ENCODE measurements around the gene ADAMTS1. TPM values are rescaled to one million over a fixed set of nuclear protein-coding genes. Genes with fewer than 3 reads are reported as not detected.

Gene ADAMTS1
- polyA plus RNA-seq, 3 donors: 90.6 to 124 (median 110) TPM

DNA sequence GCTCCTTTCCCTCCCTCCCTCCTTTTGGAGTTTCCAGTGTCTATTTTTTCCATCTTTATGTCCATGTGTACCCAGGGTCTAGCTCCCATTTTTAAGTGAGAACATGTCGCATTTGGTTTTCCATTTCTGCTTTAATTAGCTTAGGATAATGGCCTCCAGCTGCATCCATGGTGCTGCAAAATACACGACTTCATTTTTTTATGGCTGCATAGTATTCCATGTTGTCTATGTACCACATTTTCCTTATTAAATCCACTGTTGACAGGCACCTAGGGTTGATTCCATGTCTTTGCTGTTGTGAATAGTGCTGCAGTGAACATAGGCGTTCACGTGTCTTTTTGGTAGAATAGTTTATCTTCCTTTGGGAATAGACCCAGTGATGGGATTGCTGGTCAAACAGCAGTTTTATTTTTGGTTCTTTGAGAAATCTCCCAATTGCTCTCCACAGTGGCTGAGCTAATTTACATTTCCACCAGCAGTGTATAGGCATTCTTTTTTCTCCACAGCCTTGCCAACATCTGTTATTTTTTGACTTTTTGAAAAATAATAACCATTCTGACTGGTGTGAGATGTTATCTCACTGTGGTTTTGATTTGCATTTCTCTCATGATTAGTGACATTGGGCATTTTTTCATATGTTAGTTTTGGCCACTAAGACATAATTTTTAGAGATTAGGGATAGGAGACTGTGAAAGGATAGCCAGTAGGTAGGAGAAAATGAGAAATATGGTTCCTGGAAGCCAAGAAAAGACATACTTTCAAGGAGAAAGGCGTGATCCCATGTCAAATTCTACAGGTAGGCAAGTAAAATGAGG is 50.4 kb downstream of the ADAMTS1 start:
- DNase-seq: no peak

DNA sequence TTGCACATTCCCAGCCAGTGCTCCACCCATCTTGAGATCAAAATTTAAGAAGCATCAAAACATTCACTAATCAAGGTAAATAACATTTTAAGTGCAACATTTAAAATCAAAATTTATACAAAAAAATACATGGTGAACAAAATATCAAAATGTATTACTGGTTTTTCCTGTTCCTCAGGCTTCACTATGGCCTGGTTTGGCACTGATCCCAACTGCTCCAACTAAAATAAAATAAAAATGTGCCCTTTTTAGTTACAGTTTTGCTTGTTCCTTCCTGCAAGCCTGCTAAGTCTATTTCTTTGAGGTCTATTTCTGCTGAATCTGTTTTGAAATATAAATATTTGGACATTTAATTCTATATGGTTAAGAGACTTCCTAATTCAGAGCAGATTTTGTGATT is 54.9 kb downstream of the ADAMTS1 start:
- no peak for DNase-seq

GRCh38 chr21:26788790-26789189 is 56.4 kb downstream of the ADAMTS1 start:
- no peak for DNase-seq

Other genes starting within 250 kb of the ADAMTS1 start
- 10 to 100 TPM; 16.0 to 18.0 (median 17.6) TPM for gene ADAMTS5, start 121.7 kb upstream of the ADAMTS1 start, polyA plus RNA-seq (ENCODE audit: insufficient read length in 3 of 3)